HG03378 (cell line): ENCODE measurements around the gene PRICKLE2.
"Not testable (repeated sequence)": the region's sequence is repeated elsewhere in the genome, so short reads cannot be mapped to it uniquely, and the experiment has no call there.

Experiments used
- ATAC-seq: cut with Tn5 transposase; IDR thresholded peaks from one replicate; pipeline ENCODE4 v1.9.1; 2021; ENCODE audit warnings: mild to moderate bottlenecking, moderate library complexity; ENCODE audit not compliant: unreplicated experiment

Gene PRICKLE2

GRCh38 chr3:64107190-64107589 is 118.1 kb downstream of the PRICKLE2 start:
- no peak for ATAC-seq

GRCh38 chr3:64105816-64106215 is 119.5 kb downstream of the PRICKLE2 start:
- no peak for ATAC-seq

- peak; percentile 62 for ATAC-seq
Measured at GRCh38 chr3:64104691-64105111, 120.6 kb downstream of the PRICKLE2 start.

- ATAC-seq: no peak
Measured at GRCh38 chr3:64104006-64104405, 121.3 kb downstream of the PRICKLE2 start.

GRCh38 chr3:64103131-64103530 is 122.1 kb downstream of the PRICKLE2 start:
- ATAC-seq: no peak

GRCh38 chr3:64102147-64102546 is 123.1 kb downstream of the PRICKLE2 start:
- ATAC-seq: no peak

- no peak for ATAC-seq
Measured at GRCh38 chr3:64099316-64099715, 126.0 kb downstream of the PRICKLE2 start.

- ATAC-seq: no peak
Measured at GRCh38 chr3:64098670-64099069, 126.6 kb downstream of the PRICKLE2 start.

- no peak for ATAC-seq
Measured at GRCh38 chr3:64097920-64098319, 127.3 kb downstream of the PRICKLE2 start.

- no peak for ATAC-seq
Measured at GRCh38 chr3:64095802-64096201, 129.5 kb downstream of the PRICKLE2 start.

GRCh38 chr3:64094713-64095079 is 130.6 kb downstream of the PRICKLE2 start:
- no peak for ATAC-seq

GRCh38 chr3:64093825-64094712 is 131.2 kb downstream of the PRICKLE2 start:
- ATAC-seq: no peak

GRCh38 chr3:64093211-64093610 is 132.1 kb downstream of the PRICKLE2 start:
- ATAC-seq: no peak

- ATAC-seq: no peak
Measured at GRCh38 chr3:64091501-64091900, 133.8 kb downstream of the PRICKLE2 start.

- ATAC-seq: not testable (repeated sequence)
Measured at GRCh38 chr3:64089386-64089785, 135.9 kb downstream of the PRICKLE2 start.

- ATAC-seq: no peak
Measured at GRCh38 chr3:64088408-64089205, 136.7 kb downstream of the PRICKLE2 start.

- no peak for ATAC-seq
Measured at GRCh38 chr3:64086479-64087252, 138.6 kb downstream of the PRICKLE2 start.

GRCh38 chr3:64084640-64085039 is 140.6 kb downstream of the PRICKLE2 start:
- no peak for ATAC-seq

- no peak for ATAC-seq
Measured at GRCh38 chr3:64083575-64083974, 141.7 kb downstream of the PRICKLE2 start.

- no peak for ATAC-seq
Measured at GRCh38 chr3:64082961-64083541, 142.2 kb downstream of the PRICKLE2 start.

- ATAC-seq: no peak
Measured at GRCh38 chr3:64082411-64082810, 142.9 kb downstream of the PRICKLE2 start.
